22Rv1 (cell line): ENCODE measurements around the gene POFUT1.
"Not testable (repeated sequence)": the region's sequence is repeated elsewhere in the genome, so short reads cannot be mapped to it uniquely, and the experiment has no call there.

ENCODE experiments used
- H3K27ac ChIP-seq: fragments of 450-650 bp; 2 replicates; pipeline ENCODE4 v1.5.1; 2017
- ZFX ChIP-seq: fragments of 450-650 bp; IDR thresholded peaks from 2 replicates; pipeline ENCODE4 v1.6.1; 2017; ENCODE audit warnings: antibody characterized with exemption, borderline replicate concordance
- TF ChIP-seq, protein P1 (sequence below): fragments of 450-650 bp; IDR thresholded peaks from 2 replicates; pipeline ENCODE4 v1.5.1; 2017; ENCODE audit warnings: mild to moderate bottlenecking

POFUT1 gene

DNA sequence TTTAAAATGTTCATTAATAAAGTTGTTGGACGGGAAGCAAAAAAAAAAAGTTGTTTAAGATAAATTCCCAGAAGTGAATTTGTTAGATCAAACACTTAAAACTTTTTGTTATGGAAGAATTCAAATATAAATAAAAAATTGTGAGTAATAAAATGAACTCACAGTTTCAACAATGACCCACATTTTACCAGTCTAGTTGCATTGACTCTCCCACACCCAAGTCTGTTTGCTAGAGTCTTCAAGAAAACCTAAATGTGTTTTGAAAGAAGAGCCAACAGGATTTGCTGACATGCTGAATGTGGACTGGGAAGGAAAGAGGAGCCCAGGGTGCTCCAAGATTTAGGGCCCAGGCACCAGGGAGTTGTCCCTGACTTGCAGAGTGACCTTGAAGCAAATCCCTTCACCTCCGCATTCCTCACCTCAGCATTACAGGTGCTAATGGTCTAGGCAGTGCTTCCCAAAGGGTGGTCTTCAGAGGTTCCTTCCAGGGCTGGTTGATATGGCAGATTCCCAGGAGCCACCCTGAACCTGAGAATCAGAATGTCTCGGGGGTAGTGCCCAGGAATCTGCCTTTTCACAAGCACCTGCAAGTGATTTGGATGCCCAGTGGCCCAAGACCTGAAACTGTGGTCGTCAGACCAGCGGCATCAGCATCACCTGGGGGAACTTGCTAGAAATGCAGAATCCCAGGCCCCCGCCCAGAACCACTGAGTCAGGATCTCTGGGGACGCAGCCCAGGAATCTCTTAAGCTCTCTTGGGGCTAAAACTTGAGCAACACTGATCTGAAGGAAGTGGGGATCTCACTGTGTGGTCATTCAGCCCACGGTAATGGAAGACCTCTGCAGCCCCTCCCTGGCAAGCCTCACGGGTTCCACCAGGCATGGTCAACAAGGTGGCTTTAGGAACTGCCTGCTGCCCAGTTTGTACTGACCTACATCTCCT, 31.1 kb downstream of the POFUT1 start:
- H3K27ac ChIP-seq, result no peak overlapping the region
- no peak for TF ChIP-seq ZFX
- TF ChIP-seq, protein P1, sequence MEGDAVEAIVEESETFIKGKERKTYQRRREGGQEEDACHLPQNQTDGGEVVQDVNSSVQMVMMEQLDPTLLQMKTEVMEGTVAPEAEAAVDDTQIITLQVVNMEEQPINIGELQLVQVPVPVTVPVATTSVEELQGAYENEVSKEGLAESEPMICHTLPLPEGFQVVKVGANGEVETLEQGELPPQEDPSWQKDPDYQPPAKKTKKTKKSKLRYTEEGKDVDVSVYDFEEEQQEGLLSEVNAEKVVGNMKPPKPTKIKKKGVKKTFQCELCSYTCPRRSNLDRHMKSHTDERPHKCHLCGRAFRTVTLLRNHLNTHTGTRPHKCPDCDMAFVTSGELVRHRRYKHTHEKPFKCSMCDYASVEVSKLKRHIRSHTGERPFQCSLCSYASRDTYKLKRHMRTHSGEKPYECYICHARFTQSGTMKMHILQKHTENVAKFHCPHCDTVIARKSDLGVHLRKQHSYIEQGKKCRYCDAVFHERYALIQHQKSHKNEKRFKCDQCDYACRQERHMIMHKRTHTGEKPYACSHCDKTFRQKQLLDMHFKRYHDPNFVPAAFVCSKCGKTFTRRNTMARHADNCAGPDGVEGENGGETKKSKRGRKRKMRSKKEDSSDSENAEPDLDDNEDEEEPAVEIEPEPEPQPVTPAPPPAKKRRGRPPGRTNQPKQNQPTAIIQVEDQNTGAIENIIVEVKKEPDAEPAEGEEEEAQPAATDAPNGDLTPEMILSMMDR, result no peak

DNA sequence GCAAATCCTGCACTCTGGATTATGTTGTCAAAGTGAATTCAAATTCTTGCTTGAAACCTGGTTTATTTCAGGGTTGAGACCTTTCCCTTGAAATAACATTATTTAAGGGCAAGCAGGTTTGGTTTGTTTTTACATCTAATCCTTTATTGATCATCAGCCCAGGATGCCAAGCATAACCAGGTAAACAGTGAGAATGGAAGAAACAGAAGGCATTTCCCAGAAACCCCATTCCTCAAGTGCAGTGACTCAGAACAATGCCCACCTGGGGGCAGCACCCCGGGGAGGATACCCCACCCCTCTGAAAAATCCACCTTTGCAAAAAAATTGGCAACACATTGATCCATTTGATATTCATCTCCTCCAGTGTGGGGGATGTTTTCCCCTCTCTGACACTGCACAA, 32.5 kb downstream of the POFUT1 start:
- TF ChIP-seq, protein P1, result no peak
- TF ChIP-seq ZFX, result no peak

DNA sequence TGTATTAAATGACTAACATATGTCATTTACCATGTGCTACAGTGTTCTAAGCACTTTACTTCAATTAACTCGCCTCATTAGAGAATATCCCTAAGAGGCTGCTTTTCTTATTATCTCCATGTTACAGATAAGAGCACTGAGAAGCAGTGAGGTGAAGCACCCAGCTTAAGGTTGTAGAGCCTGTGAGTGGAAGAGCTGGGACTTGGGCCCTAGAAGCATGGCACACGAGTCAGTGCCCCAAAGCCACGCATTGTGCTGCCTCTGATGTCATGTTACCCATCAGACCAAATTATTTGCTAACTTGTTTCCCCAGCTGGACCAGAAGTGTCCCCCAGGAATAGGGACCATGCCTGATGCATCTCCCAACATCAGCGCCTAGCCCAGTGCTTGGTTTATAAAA, 34.1 kb downstream of the POFUT1 start:
- TF ChIP-seq ZFX, result no peak
- TF ChIP-seq, protein P1, result no peak
- H3K27ac ChIP-seq, result no peak overlapping the region

More for the DNA sequence above, 32.5 kb downstream of the POFUT1 start:
- H3K27ac ChIP-seq, result no peak overlapping the region

DNA sequence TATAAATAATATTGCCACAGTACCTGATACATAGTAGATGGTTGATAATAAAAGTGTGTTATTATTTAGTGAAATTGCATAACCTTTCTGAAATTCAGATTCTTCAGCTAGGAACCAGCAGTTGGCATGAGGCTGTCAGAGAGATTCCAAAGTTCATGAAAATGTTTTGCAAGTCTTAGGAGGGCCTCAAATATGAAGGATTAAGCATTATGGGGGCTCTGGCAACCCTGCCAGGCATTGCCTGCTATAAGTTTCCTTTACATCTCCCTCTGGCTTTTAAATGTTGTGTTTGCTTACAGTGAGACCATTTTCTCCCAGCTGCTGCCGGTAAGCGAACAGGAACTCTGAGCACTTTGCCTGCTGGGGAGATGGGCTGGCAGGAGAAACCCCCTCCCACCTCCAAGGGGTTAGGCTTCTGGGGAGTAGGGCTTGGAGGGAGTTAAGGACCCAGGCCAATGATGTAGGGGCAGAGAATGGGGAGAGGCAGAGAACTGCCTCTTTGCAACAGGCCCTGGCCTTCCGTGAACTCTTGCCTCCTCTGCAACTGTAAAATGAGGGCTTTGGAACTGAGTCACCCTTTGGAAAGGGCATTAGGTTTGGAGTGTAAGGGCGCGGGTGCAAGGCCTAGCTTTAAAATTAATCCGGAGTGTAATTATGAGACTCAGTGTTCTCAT, 36.6 kb downstream of the POFUT1 start:
- TF ChIP-seq, protein P1, result no peak
- no peak for TF ChIP-seq ZFX

DNA sequence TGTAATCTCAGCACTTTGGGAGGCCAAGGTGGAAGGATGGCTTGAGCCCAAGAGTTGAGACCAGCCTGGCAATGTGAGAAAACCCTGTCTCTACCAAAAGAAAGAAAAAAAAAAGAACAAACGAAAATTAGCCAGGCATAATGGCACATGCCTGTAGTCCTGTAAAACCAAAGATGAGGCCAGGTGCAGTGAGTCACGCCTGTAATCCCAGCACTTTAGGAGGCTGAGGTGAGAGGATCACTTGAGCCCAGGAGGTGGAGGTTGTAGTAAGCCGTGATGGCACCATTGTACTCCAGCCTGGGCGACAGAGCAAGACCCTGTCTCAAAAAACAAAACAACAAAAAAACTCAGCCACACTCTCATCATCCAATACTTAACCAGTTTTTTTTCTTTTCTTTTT, 37.3 kb downstream of the POFUT1 start:
- TF ChIP-seq ZFX, result no peak
- TF ChIP-seq, protein P1, result no peak
- no peak overlapping the region for H3K27ac ChIP-seq

More for the DNA sequence above, 36.6 kb downstream of the POFUT1 start:
- no peak overlapping the region for H3K27ac ChIP-seq

DNA sequence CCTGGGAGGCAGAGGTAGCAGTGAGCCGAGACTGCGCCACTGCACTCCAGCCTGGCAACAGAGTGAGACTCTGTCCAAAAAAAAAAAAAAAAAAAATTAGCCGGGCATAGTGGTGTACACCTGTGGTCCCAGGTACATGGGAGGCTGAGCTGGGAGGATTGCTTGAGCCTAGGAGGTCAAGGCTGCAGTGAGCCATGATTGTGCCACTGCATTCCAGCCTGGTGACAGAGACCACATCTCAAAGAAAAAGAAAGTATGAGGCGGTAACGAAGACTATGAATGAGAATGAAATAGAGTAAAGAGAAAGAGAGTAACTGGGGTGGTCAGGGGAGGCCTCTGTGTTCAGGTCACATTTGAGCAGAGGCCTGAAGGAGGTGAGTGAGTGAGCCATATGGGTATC, 38.5 kb downstream of the POFUT1 start:
- not testable (repeated sequence) for H3K27ac ChIP-seq

DNA sequence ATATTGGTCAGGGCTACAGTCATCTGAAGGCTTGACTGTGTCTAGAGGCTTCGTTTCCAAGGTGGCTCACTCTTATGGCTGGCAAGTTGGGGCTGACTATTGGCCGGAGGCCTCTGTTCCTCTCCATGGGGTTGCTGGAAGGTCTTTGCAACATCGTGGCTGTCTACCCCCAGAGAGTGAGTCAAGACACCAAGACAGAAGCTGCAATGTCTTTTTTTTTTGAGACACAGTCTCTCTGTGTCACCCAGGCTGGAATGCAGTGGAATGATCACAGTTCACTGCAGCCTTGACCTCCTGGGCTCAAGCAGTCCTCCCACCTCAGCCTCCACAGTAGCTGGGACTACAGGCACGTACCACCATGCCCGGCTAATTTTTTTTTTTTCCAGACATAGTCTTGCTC, 40.4 kb downstream of the POFUT1 start:
- no peak overlapping the region for H3K27ac ChIP-seq
- TF ChIP-seq, protein P1, result no peak
- no peak for TF ChIP-seq ZFX
